Measurements from ENCODE around the gene SCN7A. TPM values are rescaled to one million over a fixed set of nuclear protein-coding genes. Genes with fewer than 3 reads are reported as not detected.

The SCN7A gene
- total RNA-seq, 1 donor from 2014 or later = 69.0 TPM

- no peaks in the 10 kb centered on the region for H3K9me3 ChIP-seq
- no peaks in the 10 kb centered on the region for H3K27me3 ChIP-seq (ENCODE audit: low read depth)
- TF ChIP-seq CTCF (IDR thresholded peaks at IDR 0.05) = no peak
- H3K4me1 ChIP-seq = no peaks in the 10 kb centered on the region
- H3K36me3 ChIP-seq = no peaks in the 10 kb centered on the region
- ATAC-seq (peak in 1 of 2 donors; percentile 39), DNase-seq (no peak)
- no peak overlapping the region for H3K4me3 ChIP-seq
- intact Hi-C loops (cut with DNase I) = no loop called here
- no peak overlapping the region for H3K27ac ChIP-seq
Measured at GRCh38 chr2:166436976-166437375, 57.1 kb downstream of the SCN7A start.

GRCh38 chr2:166436189-166436588 lies 57.9 kb downstream of the SCN7A start:
- no peaks in the 10 kb centered on the region for H3K4me1 ChIP-seq
- intact Hi-C loops (cut with DNase I) = no loop called here
- no peaks in the 10 kb centered on the region for H3K9me3 ChIP-seq
- H3K27me3 ChIP-seq (ENCODE audit: low read depth) = no peaks in the 10 kb centered on the region
- no peak overlapping the region for H3K4me3 ChIP-seq
- no peaks in the 10 kb centered on the region for H3K36me3 ChIP-seq
- no peak for ATAC-seq
- no peak overlapping the region for H3K27ac ChIP-seq
- no peak for DNase-seq
- TF ChIP-seq CTCF (IDR thresholded peaks at IDR 0.05) = no peak

- H3K27ac ChIP-seq = no peak overlapping the region
- no peaks in the 10 kb centered on the region for H3K36me3 ChIP-seq
- ATAC-seq (no peak), DNase-seq (no peak)
- H3K9me3 ChIP-seq = no peaks in the 10 kb centered on the region
- no peaks in the 10 kb centered on the region for H3K27me3 ChIP-seq (ENCODE audit: low read depth)
- H3K4me3 ChIP-seq = no peak overlapping the region
- intact Hi-C loops (cut with DNase I) = no loop called here
- H3K4me1 ChIP-seq = no peaks in the 10 kb centered on the region
- no peak for TF ChIP-seq CTCF (IDR thresholded peaks at IDR 0.05)
Measured at GRCh38 chr2:166434491-166434890, 59.6 kb downstream of the SCN7A start.

GRCh38 chr2:166433457-166433856 lies 60.6 kb downstream of the SCN7A start:
- Histone ChIP-seq H3K27me3 (ENCODE audit: low read depth) (no peaks in the 10 kb centered on the region), H3K9me3 (no peaks in the 10 kb centered on the region), H3K4me3 (no peak overlapping the region), H3K36me3 (no peaks in the 10 kb centered on the region), H3K4me1 (no peaks in the 10 kb centered on the region), H3K27ac (no peak overlapping the region)
- intact Hi-C loops (cut with DNase I) = no loop called here
- ATAC-seq (no peak), DNase-seq (no peak)
- no peak for TF ChIP-seq CTCF (IDR thresholded peaks at IDR 0.05)

GRCh38 chr2:166432331-166432730 lies 61.7 kb downstream of the SCN7A start:
- no peak for TF ChIP-seq CTCF (IDR thresholded peaks at IDR 0.05)

GRCh38 chr2:166424841-166425240 lies 69.2 kb downstream of the SCN7A start:
- no peak overlapping the region for H3K27ac ChIP-seq
- H3K4me3 ChIP-seq = no peak overlapping the region
- no peak for ATAC-seq

More at GRCh38 chr2:166432331-166432730, 61.7 kb downstream of the SCN7A start:
- Histone ChIP-seq H3K9me3 (no peaks in the 10 kb centered on the region), H3K27ac (no peak overlapping the region), H3K4me3 (no peak overlapping the region), H3K4me1 (no peaks in the 10 kb centered on the region), H3K27me3 (ENCODE audit: low read depth) (no peaks in the 10 kb centered on the region), H3K36me3 (no peaks in the 10 kb centered on the region)
- ATAC-seq (no peak), DNase-seq (no peak)
- intact Hi-C loops (cut with DNase I) = no loop called here

More at GRCh38 chr2:166424841-166425240, 69.2 kb downstream of the SCN7A start:
- Histone ChIP-seq H3K36me3 (no peaks in the 10 kb centered on the region), H3K4me1 (no peaks in the 10 kb centered on the region), H3K27me3 (ENCODE audit: low read depth) (no peaks in the 10 kb centered on the region), H3K9me3 (no peaks in the 10 kb centered on the region)
- no peak for TF ChIP-seq CTCF (IDR thresholded peaks at IDR 0.05)
- no peak for DNase-seq
- intact Hi-C loops (cut with DNase I) = no loop called here

Measured in lower lobe of right lung (tissue), 2 donors.